GM19438 (cell line): ENCODE measurements around the gene TESMIN.

Experiments used
- ATAC-seq: cut with Tn5 transposase; IDR thresholded peaks from one replicate; pipeline ENCODE4 v1.9.1; 2021; ENCODE audit warnings: low read depth; ENCODE audit not compliant: unreplicated experiment

Gene TESMIN

GRCh38 chr11:68751331-68751856 lies at the start of gene TESMIN:
TESMIN (minus strand) TSS chr11:68751520; CDS start chr11:68750660, 860 bp downstream.
- no peak for ATAC-seq

GRCh38 chr11:68798221-68798813 lies 47.0 kb upstream of the TESMIN start:
- no peak for ATAC-seq

- no peak for ATAC-seq
Measured at GRCh38 chr11:68796801-68797200, 45.5 kb upstream of the TESMIN start.

- no peak for ATAC-seq
Measured at GRCh38 chr11:68792400-68792966, 41.2 kb upstream of the TESMIN start.

- no peak for ATAC-seq
Measured at GRCh38 chr11:68784653-68785052, 33.3 kb upstream of the TESMIN start.

- ATAC-seq: no peak
Measured at GRCh38 chr11:68783216-68783821, 32.0 kb upstream of the TESMIN start.

GRCh38 chr11:68782711-68783110 lies 31.4 kb upstream of the TESMIN start:
- ATAC-seq: no peak

- ATAC-seq: no peak
Measured at GRCh38 chr11:68780829-68781228, 29.5 kb upstream of the TESMIN start.

GRCh38 chr11:68778205-68778604 lies 26.9 kb upstream of the TESMIN start:
- ATAC-seq: no peak

- no peak for ATAC-seq
Measured at GRCh38 chr11:68776442-68777235, 25.3 kb upstream of the TESMIN start.

GRCh38 chr11:68775951-68776388 lies 24.6 kb upstream of the TESMIN start:
- no peak for ATAC-seq

GRCh38 chr11:68774194-68774585 lies 22.9 kb upstream of the TESMIN start:
- ATAC-seq: no peak

- ATAC-seq: no peak
Measured at GRCh38 chr11:68773521-68774193, 22.3 kb upstream of the TESMIN start.

- ATAC-seq: no peak
Measured at GRCh38 chr11:68772936-68773335, 21.6 kb upstream of the TESMIN start.

- ATAC-seq: no peak
Measured at GRCh38 chr11:68770781-68771180, 19.5 kb upstream of the TESMIN start.

GRCh38 chr11:68767672-68768071 lies 16.4 kb upstream of the TESMIN start:
- ATAC-seq: no peak

GRCh38 chr11:68766786-68767185 lies 15.5 kb upstream of the TESMIN start:
- ATAC-seq: no peak

- no peak for ATAC-seq
Measured at GRCh38 chr11:68764746-68765145, 13.4 kb upstream of the TESMIN start.

- no peak for ATAC-seq
Measured at GRCh38 chr11:68763926-68764657, 12.8 kb upstream of the TESMIN start.

GRCh38 chr11:68763181-68763721 lies 11.9 kb upstream of the TESMIN start:
- ATAC-seq: no peak
